H1 (cell line): Measurements from ENCODE around the gene CAB39L. TPM values are rescaled to one million over a fixed set of nuclear protein-coding genes. Genes with fewer than 3 reads are reported as not detected.

Experiments used
- CTCF ChIA-PET: fragments of 300-600 bp; sonication (Branson Sonifier 250); formaldehyde crosslinking; loops from one replicate; lab custom pipeline; 2021; ENCODE audit not compliant: partially characterized antibody; lab: Charles Lee
- POLR2A ChIA-PET: fragments of 300-600 bp; sonication (Branson Sonifier 250); formaldehyde crosslinking; loops from one replicate; lab custom pipeline; 2021; ENCODE audit warnings: inconsistent platforms; ENCODE audit not compliant: partially characterized antibody; lab: Charles Lee
- DNase-seq, 2 experiments: peaks; one replicate each; pipeline versions ENCODE4 v3.0.0 to v3.0.0-alpha.2; 2010 to 2022; ENCODE audit warnings: low spot score in 2 of 2, low read depth in 1 of 2, mixed read lengths in 1 of 2
- FAIRE-seq: peaks from 2 replicates; lab custom pipeline; 2011; peaks lifted over from hg19 to GRCh38; lab: Jason Lieb, UNC
- H2AFZ ChIP-seq: 2 replicates; pipeline ENCODE4 v1.8.1; 2012; ENCODE audit warnings: low read length, inconsistent platforms
- H2AK5ac ChIP-seq: 2 replicates; pipeline ENCODE4 v1.6.1; 2013; ENCODE audit warnings: low read depth, low read length
- H2BK120ac ChIP-seq: replicated peaks from 2 replicates; pipeline ENCODE3; 2013; ENCODE audit warnings: low read depth, low read length, inconsistent platforms
- H2BK12ac ChIP-seq: 2 replicates; pipeline ENCODE4 v1.6.1; 2013; ENCODE audit warnings: low read depth, low read length
- H2BK15ac ChIP-seq: 2 replicates; pipeline ENCODE4 v1.6.1; 2013; ENCODE audit warnings: low read length
- H2BK20ac ChIP-seq: 2 replicates; pipeline ENCODE4 v1.6.1; 2013; ENCODE audit warnings: low read length
- H2BK5ac ChIP-seq: 2 replicates; pipeline ENCODE4 v1.6.1; 2013; ENCODE audit warnings: low read depth, low read length
- H3K14ac ChIP-seq: 2 replicates; pipeline ENCODE4 v1.6.1; 2013; ENCODE audit warnings: inconsistent platforms; ENCODE audit not compliant: insufficient read length
- H3K18ac ChIP-seq: 2 replicates; pipeline ENCODE4 v1.6.1; 2013; ENCODE audit warnings: low read length; ENCODE audit errors: extremely low read depth
- H3K23ac ChIP-seq: 2 replicates; pipeline ENCODE4 v1.6.1; 2013; ENCODE audit warnings: inconsistent platforms; ENCODE audit not compliant: insufficient read length
- H3K23me2 ChIP-seq: 2 replicates; pipeline ENCODE4 v1.6.1; 2013; ENCODE audit warnings: low read depth, low read length
- H3K27ac ChIP-seq: 2 replicates; pipeline ENCODE4 v1.6.1; 2011; ENCODE audit warnings: low read depth, low read length, inconsistent platforms
- H3K27me3 ChIP-seq, 4 experiments: replicated peaks in 1 of 4; 1 replicate in 1 of 4; 2 replicates in 3 of 4; pipeline versions ENCODE4 v1.6.1 to v1.8.1; 2011 to 2013; ENCODE audit warnings: low read length in 3 of 4, mild to moderate bottlenecking in 3 of 4, inconsistent platforms in 2 of 4, mixed read lengths in 2 of 4, moderate library complexity in 1 of 4; ENCODE audit not compliant: control insufficient read depth in 3 of 4, insufficient read depth in 3 of 4; ENCODE audit errors: extremely low read depth in 1 of 4
- H3K36me3 ChIP-seq, 4 experiments: 2 replicates each; pipeline versions ENCODE4 v1.6.1 to v1.8.1; 2011 to 2013; ENCODE audit warnings: mild to moderate bottlenecking in 4 of 4, low read length in 3 of 4, moderate library complexity in 2 of 4, control low read depth in 1 of 4, inconsistent platforms in 1 of 4; ENCODE audit not compliant: insufficient read depth in 4 of 4, control insufficient read depth in 2 of 4
- H3K4ac ChIP-seq: replicated peaks from 2 replicates; pipeline ENCODE3; 2013; ENCODE audit warnings: low read length, low read depth, mixed read lengths, inconsistent platforms; ENCODE audit not compliant: insufficient read length
- H3K4me1 ChIP-seq, 4 experiments: replicated peaks in 1 of 4; 1 replicate in 1 of 4; 2 replicates in 3 of 4; pipeline versions ENCODE4 v1.6.1 to v1.8.1; 2011 to 2013; ENCODE audit warnings: low read length in 3 of 4, inconsistent platforms in 2 of 4, mixed read lengths in 1 of 4; ENCODE audit not compliant: insufficient read depth in 4 of 4, control insufficient read depth in 3 of 4
- H3K4me2 ChIP-seq, 2 experiments: 2 replicates each; pipeline versions ENCODE4 v1.6.1 to v1.8.1; 2011 to 2013; ENCODE audit warnings: low read depth in 2 of 2, low read length in 2 of 2, control low read depth in 1 of 2, inconsistent platforms in 1 of 2, mild to moderate bottlenecking in 1 of 2; ENCODE audit not compliant: insufficient read depth in 1 of 2
- H3K4me3 ChIP-seq, 4 experiments: fragments of 200-600, 300-600 bp in 1 of 4; sonication (generic), shearing (Covaris generic), sonication (Bioruptor Twin) in 1 of 4; 2 replicates each; pipeline versions ENCODE4 v1.5.1 to v1.8.1; 2011 to 2016; ENCODE audit warnings: low read length in 4 of 4, low read depth in 3 of 4, control low read depth in 2 of 4, inconsistent platforms in 2 of 4, mild to moderate bottlenecking in 2 of 4, mixed read lengths in 1 of 4, moderate library complexity in 1 of 4; ENCODE audit not compliant: insufficient read depth in 2 of 4; ENCODE audit errors: extremely low read depth in 1 of 4
- H3K56ac ChIP-seq: replicated peaks from 2 replicates; pipeline ENCODE3; 2013; ENCODE audit warnings: low read depth, mild to moderate bottlenecking, mixed read lengths, low read length, inconsistent platforms; ENCODE audit not compliant: insufficient read length
- H3K79me1 ChIP-seq: 2 replicates; pipeline ENCODE4 v1.6.1; 2013; ENCODE audit warnings: low read depth, low read length, control low read depth
- H3K79me2 ChIP-seq, 2 experiments: 2 replicates each; pipeline versions ENCODE4 v1.6.1 to v1.8.1; 2012 to 2013; ENCODE audit warnings: low read length in 2 of 2, mild to moderate bottlenecking in 2 of 2, inconsistent platforms in 1 of 2; ENCODE audit not compliant: insufficient read depth in 2 of 2, control insufficient read depth in 1 of 2
- H3K9ac ChIP-seq, 4 experiments: replicated peaks in 1 of 4; 1 replicate in 1 of 4; 2 replicates in 3 of 4; pipeline versions ENCODE4 v1.6.1 to v1.8.1; 2011 to 2013; ENCODE audit warnings: low read depth in 3 of 4, low read length in 3 of 4, control low read depth in 2 of 4, mild to moderate bottlenecking in 2 of 4, moderate library complexity in 2 of 4, inconsistent platforms in 1 of 4; ENCODE audit errors: extremely low read depth in 1 of 4
- H3K9me3 ChIP-seq, 2 experiments: 2 replicates each; pipeline versions ENCODE4 v1.6.1 to v1.8.1; 2012 to 2013; ENCODE audit warnings: mild to moderate bottlenecking in 2 of 2, moderate library complexity in 2 of 2, control low read depth in 1 of 2, inconsistent platforms in 1 of 2, low read depth in 1 of 2, low read length in 1 of 2, mixed read lengths in 1 of 2; ENCODE audit not compliant: insufficient read depth in 2 of 2
- H4K20me1 ChIP-seq, 2 experiments: replicated peaks in 1 of 2; 2 replicates each; pipeline versions ENCODE3 to v1.8.1; 2011 to 2013; ENCODE audit warnings: inconsistent platforms in 2 of 2, low read length in 2 of 2, mild to moderate bottlenecking in 1 of 2; ENCODE audit not compliant: insufficient read depth in 2 of 2, control insufficient read depth in 1 of 2
- H4K5ac ChIP-seq: 2 replicates; pipeline ENCODE4 v1.6.1; 2013; ENCODE audit warnings: low read length, low read depth, mixed read lengths, inconsistent platforms; ENCODE audit not compliant: insufficient read length
- H4K8ac ChIP-seq: 2 replicates; pipeline ENCODE4 v1.8.0; 2013; ENCODE audit warnings: mild to moderate bottlenecking, moderate library complexity, low read length, inconsistent platforms; ENCODE audit not compliant: insufficient read depth; ENCODE audit errors: extremely low read depth
- H4K91ac ChIP-seq: replicated peaks from 2 replicates; pipeline ENCODE3; 2013; ENCODE audit warnings: low read length, mixed read lengths, inconsistent platforms; ENCODE audit not compliant: insufficient read length
- NRF1 ChIP-seq: IDR thresholded peaks from 2 replicates; pipeline ENCODE4 v1.6.1; 2011; ENCODE audit warnings: mild to moderate bottlenecking, low read depth, low read length, improper control_type of control experiment
- polyA plus RNA-seq, 7 experiments: library from polyadenylated mRNA; depleted of rRNA in 3 of 7; stranded (reverse) in 5 of 7; unstranded in 2 of 7; fragments of >200 nt in 5 of 7; fragments of 200-250 nt in 2 of 7; gene quantifications; 1 replicate in 5 of 7; 2 replicates in 1 of 7; 4 replicates in 1 of 7; pipeline versions ENCODE4 v1.2.1 to v1.2.3, GENCODE V29; 2011 to 2013; ENCODE audit warnings: missing spikeins in 2 of 7, mixed read lengths in 2 of 7
- total RNA-seq: library from RNA; stranded (reverse); fragmentation: NEBNext Ultra II Directional; extraction: Animal tissue kit (Norgen Biotek cat#: 25700); gene quantifications from 2 replicates; pipeline ENCODE4 v1.2.1, GENCODE V29; 2021

CAB39L gene
- total and polyA plus RNA-seq, 2 of the 8 experiments (the other 6 are each of a cell fraction or from before 2014, with no cell fraction given): 2.5 to 4.8 TPM

DNA sequence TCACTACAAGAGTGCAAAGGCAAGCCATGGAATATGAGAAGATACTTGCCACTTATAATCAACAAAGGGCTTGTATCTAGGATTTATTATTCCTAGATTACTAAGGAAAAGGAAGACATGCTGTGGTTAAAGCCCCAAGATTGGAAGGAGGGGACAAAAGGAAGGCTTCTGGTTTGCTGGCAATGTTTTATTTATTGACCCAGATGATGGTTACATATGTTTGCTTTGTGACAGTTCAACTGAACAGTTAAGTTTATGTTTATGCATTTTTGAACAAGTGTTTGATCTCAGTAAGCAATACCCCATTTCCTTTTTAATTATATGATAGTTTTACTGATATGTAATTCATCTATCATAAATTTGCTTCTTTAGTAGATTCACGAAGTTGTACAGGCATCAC is 155.9 kb downstream of the CAB39L start (continued):
- no peak for TF ChIP-seq NRF1
- TF ChIP-seq, all 59 proteins: peak for 0

DNA sequence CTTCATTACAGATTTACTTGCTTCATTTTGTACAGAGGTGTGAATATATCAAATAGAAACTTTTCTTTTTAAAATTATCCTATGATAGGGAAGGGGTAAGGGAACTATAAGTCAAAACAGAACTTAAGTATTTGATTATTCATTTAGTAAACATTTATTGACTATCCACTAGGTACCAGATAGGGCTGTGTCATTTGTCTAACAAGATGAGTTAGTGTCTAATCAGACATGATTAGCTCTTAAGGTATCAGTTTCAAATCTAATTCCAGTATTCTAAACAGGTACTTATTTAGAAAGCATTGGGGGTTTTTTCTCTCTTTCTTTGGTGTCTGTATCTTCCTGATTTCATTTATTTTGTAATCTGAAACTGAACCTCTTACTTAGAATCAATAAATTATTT is 164.0 kb downstream of the CAB39L start:
- no peaks in the 10 kb centered on the region for H4K20me1 ChIP-seq
- H4K8ac ChIP-seq: no peak overlapping the region
- no peak overlapping the region for H2BK15ac ChIP-seq
- H2BK120ac ChIP-seq: no peak overlapping the region
- H2BK5ac ChIP-seq: no peak overlapping the region
- H3K18ac ChIP-seq: no peak overlapping the region
- H2BK12ac ChIP-seq: no peak overlapping the region
- FAIRE-seq: no peak
- no peak overlapping the region for H3K23ac ChIP-seq
- no peaks in the 10 kb centered on the region for H3K9me3 ChIP-seq
- no peak overlapping the region for H3K4me2 ChIP-seq
- no peak for DNase-seq
- H2AK5ac ChIP-seq: no peak overlapping the region
- no peaks in the 10 kb centered on the region for H3K27me3 ChIP-seq
- H3K79me1 ChIP-seq: no peaks in the 10 kb centered on the region
- H4K5ac ChIP-seq: no peak overlapping the region
- no peaks in the 10 kb centered on the region for H3K79me2 ChIP-seq
- no peak overlapping the region for H3K9ac ChIP-seq
- H2BK20ac ChIP-seq: no peak overlapping the region
- no peak overlapping the region for H3K4ac ChIP-seq
- no peak overlapping the region for H4K91ac ChIP-seq
- no peak overlapping the region for H3K14ac ChIP-seq
- CTCF ChIA-PET: interaction anchor here (0.7 to 4.3 kb wide), 18 partner anchors 12 to 263 kb away, joined by 3 to 47 read pairs (median 4); partner anchors contain the start of genes CDADC1 and MLNR
- H2AFZ ChIP-seq: no peak overlapping the region
- H3K4me1 ChIP-seq: peaks cover 2 to 8% (median 4%) of the 10 kb centered on the region in 4 experiments; a peak in 2 of 7 replicates
- no peaks in the 10 kb centered on the region for H3K36me3 ChIP-seq
- H3K4me3 ChIP-seq: no peak overlapping the region
- POLR2A ChIA-PET: no interaction called here
- H3K23me2 ChIP-seq: no peaks in the 10 kb centered on the region; the same call in 1 of the 2 replicates
- no peak overlapping the region for H3K27ac ChIP-seq
- H3K56ac ChIP-seq: no peak overlapping the region
